ENCODE data around the gene CD7.

CD7 gene

GRCh38 chr17:82303944-82304808 is 13.2 kb downstream of the CD7 start:
- peaks cover 3% of the 10 kb centered on the region; the same call in 1 of the 2 replicates for H3K27me3 ChIP-seq
- peaks cover 8% of the 10 kb centered on the region for H3K4me1 ChIP-seq
- no peaks in the 10 kb centered on the region for H3K9me3 ChIP-seq
- peak; percentile 24 for DNase-seq
- no peaks in the 10 kb centered on the region for H3K36me3 ChIP-seq
- H3K4me3 ChIP-seq (ENCODE audit: low read depth, low read length) = no peak overlapping the region
- TF ChIP-seq CTCF (IDR thresholded peaks at IDR 0.05; ENCODE audit: low read depth, low read length) = no peak

- Histone ChIP-seq H3K36me3 (no peaks in the 10 kb centered on the region), H3K4me1 (peaks cover 5% of the 10 kb centered on the region), H3K9me3 (no peaks in the 10 kb centered on the region), H3K4me3 (ENCODE audit: low read depth, low read length) (no peak overlapping the region), H3K27me3 (no peaks in the 10 kb centered on the region)
- TF ChIP-seq CTCF (IDR thresholded peaks at IDR 0.05; ENCODE audit: low read depth, low read length) = no peak
- DNase-seq = peak; percentile 23
Observed at GRCh38 chr17:82302991-82303943, 14.1 kb downstream of the CD7 start.

- no peaks in the 10 kb centered on the region for H3K9me3 ChIP-seq
- no peaks in the 10 kb centered on the region for H3K27me3 ChIP-seq
- H3K36me3 ChIP-seq = no peaks in the 10 kb centered on the region
- no peak for DNase-seq
- peaks cover 5% of the 10 kb centered on the region for H3K4me1 ChIP-seq
- no peak for TF ChIP-seq CTCF (IDR thresholded peaks at IDR 0.05; ENCODE audit: low read depth, low read length)
- H3K4me3 ChIP-seq (ENCODE audit: low read depth, low read length) = no peak overlapping the region
Observed at GRCh38 chr17:82302568-82302963, 14.8 kb downstream of the CD7 start.

GRCh38 chr17:82301916-82302567 is 15.4 kb downstream of the CD7 start:
- Histone ChIP-seq H3K4me1 (peaks cover 8% of the 10 kb centered on the region), H3K9me3 (no peaks in the 10 kb centered on the region), H3K27me3 (no peaks in the 10 kb centered on the region), H3K4me3 (ENCODE audit: low read depth, low read length) (no peak overlapping the region), H3K36me3 (no peaks in the 10 kb centered on the region)
- no peak for DNase-seq
- TF ChIP-seq CTCF (IDR thresholded peaks at IDR 0.05; ENCODE audit: low read depth, low read length) = no peak

GRCh38 chr17:82301300-82301915 is 16.0 kb downstream of the CD7 start:
- TF ChIP-seq CTCF (IDR thresholded peaks at IDR 0.05; ENCODE audit: low read depth, low read length) = no peak
- peaks cover 11% of the 10 kb centered on the region for H3K4me1 ChIP-seq
- H3K36me3 ChIP-seq = no peaks in the 10 kb centered on the region
- no peaks in the 10 kb centered on the region for H3K9me3 ChIP-seq
- H3K27me3 ChIP-seq = no peaks in the 10 kb centered on the region
- no peak overlapping the region for H3K4me3 ChIP-seq (ENCODE audit: low read depth, low read length)
- DNase-seq = no peak
